ENCODE results near the gene DCLRE1A.

- TF ChIP-seq POLR2A (IDR thresholded peaks at IDR 0.05; ENCODE audit: low read depth, low read length) (no peak), TAF1 (IDR thresholded peaks at IDR 0.05; ENCODE audit: borderline replicate concordance, low read depth, low read length) (no peak), POLR2AphosphoS5 (IDR thresholded peaks at IDR 0.05; ENCODE audit: low read depth, low read length) (no peak)
Measured at GRCh38 chr10:113822174-113822573, 31.7 kb downstream of the DCLRE1A start.

All from GM12892 (cell line).